HG02943 (cell line): ENCODE data around the gene ENPP7.

Experiments used
- ATAC-seq: cut with Tn5 transposase; IDR thresholded peaks from one replicate; pipeline ENCODE4 v1.9.1; 2021; ENCODE audit warnings: mild to moderate bottlenecking, low read depth, moderate library complexity; ENCODE audit not compliant: unreplicated experiment

Gene ENPP7

DNA sequence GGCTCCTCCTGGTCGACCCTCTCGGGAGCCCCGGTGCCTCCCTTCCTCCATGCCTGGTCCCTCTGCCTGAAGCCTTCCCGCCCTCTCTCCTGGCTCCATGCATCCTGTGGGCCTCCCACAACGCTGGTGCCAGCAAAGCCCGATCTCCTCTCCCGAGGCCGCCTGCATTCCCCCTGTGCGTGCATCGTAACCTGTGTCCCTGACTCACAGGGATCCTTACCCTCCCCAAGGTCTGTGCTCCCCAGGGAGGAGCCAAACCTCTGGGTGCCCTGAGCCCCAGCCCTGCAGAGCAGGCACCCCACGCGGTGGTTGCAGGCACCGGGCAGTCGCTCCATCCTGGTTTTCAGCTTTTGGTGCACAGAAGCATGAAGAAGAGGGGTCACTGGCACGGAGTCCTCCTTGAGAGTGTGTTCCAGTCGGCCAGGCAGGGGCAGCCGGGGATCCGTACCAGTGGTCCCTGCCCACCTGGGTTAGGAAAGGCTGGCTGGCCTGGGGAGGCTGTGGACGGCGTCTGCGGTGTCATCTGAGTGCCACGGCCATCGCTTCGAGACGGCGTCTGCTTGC is 1.8 kb upstream of the ENPP7 start:
- ATAC-seq: no peak

DNA sequence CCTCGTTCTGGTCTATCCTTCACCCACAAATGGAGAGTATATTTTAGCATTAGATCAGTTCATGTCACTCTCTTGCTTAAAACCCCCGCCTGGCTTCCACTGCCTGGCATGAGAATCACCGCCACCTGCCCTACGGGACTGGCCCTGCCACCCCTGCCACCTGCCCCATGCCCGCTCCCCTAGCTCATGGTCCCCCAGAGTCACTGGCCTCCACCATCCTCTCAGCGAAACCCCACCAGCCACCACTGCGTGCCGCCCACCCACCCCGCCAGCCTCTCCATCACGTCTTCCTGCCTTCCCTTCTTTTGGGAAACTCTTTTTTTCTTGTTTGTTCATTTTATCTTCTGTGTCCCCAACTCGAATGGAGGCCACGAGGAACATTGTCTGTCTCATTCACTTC is 982 bp upstream of the ENPP7 start:
- ATAC-seq: no peak

DNA sequence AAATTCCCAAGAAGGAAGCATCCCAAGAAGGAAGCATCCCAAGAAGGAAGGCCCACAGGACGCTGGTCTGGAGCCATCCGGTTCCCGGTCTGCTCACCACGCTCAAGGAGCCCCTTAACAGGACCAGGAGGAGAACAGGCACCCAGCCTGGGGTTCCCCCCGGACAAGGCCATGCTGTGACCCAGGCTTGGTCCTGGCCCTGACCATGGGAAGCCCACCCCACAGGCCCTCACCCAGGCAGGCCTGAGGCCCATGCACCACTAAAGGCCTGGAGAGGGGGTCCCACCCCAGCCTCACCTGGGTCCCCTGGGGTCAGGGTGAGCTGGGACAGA is 340 bp upstream of the ENPP7 start:
- no peak for ATAC-seq

DNA sequence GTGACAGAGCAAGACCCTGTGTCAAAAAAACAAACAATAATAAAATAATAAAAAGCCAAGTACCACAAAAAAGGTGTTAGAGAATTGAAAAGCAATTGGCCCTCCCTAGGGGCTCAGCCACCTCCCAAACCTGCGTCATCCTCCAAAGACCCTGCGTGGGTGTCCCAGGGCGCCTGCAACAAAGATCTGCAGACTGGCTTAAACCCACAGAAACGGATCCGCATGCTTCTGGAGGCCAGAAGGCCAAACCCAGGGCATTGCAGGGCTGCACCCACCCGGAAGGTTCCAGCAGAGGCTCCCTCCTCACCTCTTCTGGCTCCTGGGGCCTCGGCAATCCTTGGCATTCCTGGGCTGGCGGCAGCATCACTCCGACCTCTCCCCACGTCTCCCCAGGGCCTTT is 1.5 kb downstream of the ENPP7 start:
- ATAC-seq: no peak

DNA sequence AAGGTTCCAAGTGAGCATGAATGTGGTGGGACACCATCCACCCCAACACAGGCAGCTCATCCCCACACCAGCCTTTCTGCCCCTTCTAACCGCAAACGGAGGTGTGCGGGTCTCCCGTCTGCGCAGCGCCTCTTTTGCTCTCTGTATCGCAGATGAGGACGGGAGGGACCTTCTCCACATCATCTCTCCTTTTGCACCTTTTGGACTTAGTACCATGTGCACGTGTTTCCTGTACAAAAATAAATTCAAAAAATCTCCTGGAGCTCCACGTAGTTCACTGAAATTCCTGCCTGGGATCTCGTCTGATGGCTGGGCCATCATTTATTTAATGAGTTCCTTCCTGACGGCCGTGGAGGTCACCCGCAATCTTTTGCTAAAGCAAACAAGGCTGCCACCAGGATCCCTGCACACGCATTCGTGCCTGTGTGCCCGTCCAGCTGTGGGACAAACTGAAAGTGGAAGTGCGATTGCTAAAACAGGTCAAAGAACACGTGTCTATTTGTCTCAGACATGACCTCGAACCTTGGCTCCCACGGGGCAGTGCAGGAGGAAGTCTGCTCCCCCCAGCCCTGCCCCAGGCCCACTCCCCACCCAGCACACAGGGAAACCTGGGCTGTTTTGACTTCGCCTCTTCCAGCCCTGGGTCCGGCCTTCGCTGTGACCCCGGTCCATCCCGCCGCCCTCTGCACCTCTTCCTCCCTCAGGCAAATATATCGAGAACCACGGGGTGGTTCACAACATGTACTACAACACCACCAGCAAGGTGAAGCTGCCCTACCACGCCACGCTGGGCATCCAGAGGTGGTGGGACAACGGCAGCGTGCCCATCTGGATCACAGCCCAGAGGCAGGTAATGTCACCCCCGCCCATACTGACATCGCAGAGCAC is 2.3 kb downstream of the ENPP7 start:
- ATAC-seq: no peak

DNA sequence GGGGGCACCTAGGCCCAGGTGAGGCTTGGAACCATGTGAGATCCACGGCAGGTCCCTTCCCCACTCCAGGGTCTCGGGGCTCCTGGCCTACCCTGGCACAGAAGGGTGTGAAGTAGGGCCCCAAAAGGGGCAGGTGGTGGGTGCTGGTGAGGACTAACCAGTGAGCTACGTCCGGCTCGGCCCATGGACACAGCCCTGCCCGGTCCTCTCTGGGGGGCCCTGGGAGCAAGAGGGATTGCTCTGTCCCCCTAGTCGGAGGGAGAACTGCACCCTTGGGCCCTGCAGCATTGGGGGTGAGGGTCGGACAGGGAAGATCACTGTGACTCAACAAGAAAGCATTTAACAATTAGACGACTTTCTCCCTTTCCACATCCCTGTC is 2.9 kb downstream of the ENPP7 start:
- no peak for ATAC-seq

DNA sequence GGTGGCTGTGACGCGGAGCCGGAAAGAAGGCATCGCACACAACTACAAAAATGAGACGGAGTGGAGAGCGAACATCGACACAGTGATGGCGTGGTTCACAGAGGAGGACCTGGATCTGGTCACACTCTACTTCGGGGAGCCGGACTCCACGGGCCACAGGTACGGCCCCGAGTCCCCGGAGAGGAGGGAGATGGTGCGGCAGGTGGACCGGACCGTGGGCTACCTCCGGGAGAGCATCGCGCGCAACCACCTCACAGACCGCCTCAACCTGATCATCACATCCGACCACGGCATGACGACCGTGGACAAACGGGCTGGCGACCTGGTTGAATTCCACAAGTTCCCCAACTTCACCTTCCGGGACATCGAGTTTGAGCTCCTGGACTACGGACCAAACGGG is 4.4 kb downstream of the ENPP7 start:
- ATAC-seq: no peak

DNA sequence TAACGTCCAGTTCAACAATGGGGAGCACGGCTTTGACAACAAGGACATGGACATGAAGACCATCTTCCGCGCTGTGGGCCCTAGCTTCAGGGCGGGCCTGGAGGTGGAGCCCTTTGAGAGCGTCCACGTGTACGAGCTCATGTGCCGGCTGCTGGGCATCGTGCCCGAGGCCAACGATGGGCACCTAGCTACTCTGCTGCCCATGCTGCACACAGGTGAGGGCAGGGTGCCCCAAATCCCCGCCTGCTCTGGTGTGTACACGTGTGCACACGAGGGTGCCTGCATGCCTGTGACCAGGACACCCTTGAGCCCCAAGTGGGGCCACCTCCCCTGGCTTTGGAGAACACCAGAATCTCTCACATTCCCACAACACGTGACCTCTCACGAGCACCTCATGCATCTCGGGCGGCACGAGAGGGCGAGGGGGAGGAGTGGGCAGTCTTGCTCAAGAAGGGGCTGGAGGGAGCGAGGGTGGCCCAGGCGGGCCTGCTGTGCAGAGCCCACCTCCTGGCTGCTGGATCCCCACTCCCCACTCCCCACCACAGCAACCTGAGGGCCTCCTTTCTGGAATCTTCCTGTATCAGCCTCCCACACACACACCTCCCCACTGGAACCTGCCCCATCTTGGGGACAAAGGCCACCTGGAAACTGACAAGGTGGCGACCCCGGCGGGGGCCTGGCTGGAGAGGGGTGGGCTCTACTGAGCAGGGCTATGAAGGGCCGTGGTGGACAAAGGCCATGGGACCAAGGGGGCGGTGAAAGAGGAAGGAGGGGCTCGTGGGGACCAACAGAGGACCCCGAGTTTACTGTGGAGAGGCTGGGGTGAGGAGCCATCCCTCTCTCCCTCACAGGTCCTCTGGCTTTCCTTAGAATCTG is 6.5 kb downstream of the ENPP7 start:
- ATAC-seq: no peak

DNA sequence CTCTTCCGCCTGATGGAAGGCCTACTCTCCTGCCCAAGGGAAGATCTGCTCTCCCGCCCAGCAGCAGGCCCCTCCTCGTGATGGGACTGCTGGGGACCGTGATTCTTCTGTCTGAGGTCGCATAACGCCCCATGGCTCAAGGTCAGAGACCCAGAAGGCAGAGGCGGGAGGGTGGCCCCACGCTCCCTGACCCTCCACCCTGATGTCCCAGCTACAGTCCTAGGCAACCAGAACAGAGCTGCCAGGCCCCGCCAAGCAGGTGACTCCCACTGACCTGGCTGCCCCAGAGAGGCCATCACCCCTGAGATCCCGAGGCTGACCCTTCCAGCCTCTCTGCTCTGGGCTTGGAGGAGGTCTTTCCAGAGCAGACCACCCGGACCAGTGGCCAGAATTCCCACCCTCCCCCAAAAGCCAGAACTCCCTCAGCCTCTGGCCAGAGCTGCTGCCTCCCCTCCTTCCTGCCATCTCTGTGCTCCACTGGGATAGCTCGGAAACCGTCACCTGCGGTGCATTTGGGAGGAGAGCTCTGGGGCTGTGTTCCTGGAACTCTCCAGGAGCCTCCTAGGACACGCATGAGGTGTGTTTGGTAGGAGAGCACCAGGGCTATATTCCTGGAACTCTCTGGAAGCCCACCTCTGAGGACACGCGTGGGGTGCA is 7.3 kb downstream of the ENPP7 start:
- ATAC-seq: no peak

DNA sequence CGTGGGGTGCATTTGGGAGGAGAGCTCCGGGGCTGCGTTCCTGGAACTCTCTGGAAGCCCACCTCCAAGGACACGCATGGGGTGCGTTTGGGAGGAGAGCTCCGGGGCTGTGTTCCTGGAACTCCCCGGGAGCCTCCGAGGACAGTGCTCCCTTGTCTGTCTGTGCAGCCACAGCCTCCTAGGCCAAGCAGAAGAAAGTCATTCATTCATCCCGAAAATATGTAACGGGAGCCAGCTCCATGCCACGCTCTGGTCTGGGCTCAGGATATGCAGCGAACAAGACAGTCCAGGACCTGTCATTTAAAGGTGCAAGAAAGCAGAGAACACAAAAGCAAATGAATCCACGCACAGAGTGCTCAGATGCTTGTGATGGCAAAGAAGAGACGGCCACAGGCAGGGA is 7.9 kb downstream of the ENPP7 start:
- no peak for ATAC-seq

DNA sequence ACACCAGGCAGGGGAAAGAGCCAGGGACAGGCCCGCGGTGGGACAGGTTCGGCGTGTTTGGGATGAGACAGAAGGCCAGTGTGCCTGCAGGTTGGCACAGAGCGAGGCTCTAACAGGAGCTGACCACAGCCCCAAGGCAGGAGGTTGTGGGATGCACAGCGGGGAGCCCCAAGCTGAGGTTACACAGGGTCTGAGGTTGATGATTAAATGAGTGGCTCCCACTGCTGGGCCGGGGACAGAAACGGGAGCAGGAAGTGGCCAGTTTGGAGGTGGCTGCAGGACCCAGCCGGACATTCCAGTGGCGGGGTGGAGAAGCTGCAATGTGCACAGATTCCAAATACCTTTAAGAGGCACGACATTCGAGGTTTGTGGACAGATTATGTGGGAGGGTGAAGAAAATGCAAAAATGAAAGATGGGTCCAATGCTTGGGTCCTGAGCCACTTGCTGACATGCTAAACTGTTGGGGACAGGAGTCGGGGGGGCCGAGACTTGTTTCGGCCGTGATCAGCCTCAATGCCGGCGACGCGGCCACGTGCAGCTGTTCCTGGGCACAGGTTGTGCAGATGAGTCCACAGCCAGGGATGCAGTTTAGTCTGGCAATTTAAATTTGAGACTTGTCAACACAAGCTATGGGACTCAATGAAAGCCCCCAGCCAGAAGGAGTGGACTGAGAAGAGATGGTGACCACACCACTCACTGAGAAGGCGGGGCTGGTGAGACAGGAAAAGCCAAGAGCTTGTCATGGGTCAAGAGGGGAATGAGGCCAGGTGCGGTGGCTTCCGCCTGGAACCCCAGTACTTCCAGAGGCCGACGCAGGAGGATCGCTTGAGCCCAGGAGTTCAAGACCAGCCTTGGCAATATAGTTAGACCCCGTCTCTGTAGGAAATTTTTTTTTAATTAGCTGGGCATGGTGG is 8.7 kb downstream of the ENPP7 start:
- ATAC-seq: no peak

DNA sequence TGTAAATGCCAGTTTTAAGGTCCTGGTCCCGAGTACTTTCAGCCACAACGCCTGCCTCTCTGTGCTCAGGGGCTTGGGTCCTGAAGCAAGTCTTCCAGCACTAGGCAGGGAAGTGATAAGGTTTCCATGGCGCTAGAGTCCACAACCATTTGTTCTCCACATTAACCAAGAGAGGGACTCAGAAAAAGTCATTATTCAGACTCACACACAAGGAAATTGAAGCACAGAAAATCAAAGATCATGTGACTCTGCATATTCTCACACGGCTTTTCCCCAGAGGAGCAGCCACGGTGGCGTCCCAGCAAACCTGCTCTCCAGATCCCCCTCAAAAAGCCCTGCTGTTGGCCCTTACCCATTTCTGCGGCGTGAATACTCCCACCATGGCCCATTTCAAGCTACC is 9.7 kb downstream of the ENPP7 start:
- ATAC-seq: no peak

DNA sequence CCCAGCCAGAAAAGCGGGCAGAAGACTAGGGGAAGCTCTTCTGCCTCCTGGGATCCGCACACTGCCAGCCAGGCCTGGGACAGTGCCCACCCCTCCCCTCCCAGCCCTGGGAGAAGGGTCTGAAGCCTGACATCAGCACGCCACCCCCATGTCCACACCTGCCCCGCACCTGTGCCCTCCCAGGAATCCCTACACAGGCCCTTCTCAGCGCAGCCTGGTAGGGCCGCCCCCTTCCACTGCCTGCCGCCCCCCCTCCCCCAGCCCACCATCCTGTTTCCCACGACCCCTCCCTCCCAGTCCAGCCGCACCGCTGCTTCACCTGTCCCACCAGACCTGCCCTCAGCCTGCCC is 10.6 kb downstream of the ENPP7 start:
- no peak for ATAC-seq

DNA sequence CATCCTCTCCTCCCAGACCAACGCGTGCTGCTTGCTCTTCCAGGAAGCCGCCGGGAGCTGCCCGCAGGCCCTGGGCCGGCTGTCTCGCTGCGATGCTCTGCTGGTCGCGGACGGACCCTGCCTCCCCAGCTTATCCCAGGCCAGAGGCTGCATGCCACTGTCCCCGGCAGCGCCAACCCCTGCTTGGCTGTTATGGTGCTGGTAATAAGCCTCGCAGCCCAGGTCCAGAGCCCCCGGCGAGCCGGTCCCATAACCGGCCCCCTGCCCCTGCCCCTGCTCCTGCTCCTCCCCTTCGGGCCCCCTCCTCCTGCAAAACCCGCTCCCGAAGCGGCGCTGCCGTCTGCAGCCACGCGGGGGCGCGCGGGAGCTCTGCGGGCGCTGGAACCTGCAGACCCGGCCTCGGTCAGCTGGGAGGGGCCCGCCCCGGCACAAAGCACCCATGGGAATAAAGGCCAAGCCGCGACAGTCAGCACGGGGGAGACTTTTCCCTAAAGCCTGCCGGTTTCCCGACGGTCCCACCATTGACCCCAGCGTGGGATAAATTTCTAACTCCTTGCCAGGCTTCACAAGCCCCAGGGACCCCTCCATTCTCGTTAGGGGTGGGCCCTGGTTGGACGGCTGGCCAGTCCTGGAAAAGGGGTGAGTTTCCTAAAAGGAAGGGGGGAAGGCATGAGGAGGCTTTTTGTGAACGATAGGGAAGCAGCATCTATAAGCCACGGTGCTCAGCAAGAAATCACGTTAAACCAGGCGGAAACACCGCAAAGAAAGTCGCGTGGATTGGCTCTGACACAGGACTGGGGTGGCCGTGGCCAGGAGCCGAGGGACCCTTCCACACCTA is 11.2 kb downstream of the ENPP7 start:
- ATAC-seq: no peak

DNA sequence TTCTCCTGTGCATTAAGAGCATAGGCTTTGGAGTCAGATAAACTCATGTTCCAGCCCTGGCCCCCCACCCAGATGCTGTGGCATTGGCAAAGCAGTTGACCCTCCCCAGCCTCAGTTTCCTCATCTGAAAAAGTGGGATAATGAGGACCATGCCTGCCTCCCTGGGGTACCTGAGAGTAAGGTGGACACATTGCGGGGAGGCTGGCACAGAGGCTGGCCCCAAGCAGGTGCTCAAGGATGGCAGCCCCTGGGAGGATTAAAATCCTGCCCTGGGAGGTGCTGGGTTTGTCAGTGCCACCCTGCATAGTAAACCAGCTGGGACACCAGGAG is 11.8 kb downstream of the ENPP7 start:
- no peak for ATAC-seq

DNA sequence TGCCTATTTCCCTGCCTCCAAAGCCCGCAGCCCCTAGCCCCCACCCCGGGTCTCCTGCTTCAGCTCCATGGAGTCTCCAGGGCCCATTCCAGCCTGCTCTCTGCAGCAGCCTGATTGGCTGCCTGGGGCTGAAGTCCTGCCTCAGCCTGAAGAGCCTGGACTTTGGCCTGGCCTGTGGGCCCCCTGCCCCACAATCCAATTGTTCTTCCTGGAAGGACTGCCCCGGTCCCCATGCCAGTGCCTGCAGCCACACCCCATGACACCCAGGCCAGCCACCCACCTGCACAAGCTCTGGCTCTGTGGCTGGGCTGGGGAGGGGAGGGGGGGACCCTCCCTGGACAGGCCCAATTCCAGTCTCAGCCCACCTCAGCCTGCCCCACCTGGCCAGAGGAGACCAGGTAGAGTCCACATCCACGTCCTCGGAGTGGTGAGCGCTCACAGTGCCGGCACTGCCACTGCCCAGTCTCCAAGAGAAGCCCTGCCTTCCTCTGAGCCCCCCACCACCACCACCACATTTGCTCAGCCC is 12.3 kb downstream of the ENPP7 start:
- ATAC-seq: no peak

DNA sequence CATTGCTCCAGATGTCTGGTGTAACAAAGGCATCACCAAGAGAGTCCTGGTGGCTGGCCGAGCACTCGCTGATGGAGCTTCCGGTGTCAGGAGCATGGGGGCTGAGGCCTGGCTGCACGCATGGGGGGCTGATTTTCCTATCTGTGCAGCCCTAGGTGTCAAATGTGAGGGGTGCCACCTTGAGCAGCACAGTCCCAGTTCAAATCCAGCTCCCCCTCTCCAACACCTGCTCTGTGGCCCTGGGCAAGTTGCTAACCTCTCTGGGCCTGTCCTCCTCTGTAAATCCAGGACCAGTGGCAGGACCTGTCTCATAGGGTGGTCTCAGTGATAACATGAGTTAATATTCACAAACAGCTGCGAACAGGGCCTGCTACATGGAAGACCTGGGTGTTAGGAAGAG is 12.9 kb downstream of the ENPP7 start:
- ATAC-seq: no peak

DNA sequence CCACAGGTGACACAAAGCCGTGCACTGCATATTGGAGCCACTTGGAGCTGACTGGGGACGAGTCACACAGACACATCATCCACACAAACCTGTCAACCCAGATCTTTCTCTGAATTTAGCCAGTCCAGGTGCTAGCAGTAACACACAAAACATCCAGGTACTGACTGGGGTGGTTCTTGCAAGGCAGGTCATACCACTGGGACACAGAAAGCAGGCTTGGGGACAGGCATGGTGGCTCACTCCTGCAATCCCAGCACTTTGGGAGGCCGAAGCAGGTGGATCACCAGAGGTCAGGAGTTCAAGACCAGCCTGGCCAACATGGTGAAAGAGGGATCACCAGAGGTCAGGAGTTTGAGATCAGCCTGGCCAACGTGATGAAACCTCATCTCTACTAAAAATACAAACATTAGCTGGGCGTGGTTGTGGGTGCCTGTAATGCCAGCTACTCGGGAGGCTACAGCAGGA is 14.9 kb downstream of the ENPP7 start:
- ATAC-seq: no peak

DNA sequence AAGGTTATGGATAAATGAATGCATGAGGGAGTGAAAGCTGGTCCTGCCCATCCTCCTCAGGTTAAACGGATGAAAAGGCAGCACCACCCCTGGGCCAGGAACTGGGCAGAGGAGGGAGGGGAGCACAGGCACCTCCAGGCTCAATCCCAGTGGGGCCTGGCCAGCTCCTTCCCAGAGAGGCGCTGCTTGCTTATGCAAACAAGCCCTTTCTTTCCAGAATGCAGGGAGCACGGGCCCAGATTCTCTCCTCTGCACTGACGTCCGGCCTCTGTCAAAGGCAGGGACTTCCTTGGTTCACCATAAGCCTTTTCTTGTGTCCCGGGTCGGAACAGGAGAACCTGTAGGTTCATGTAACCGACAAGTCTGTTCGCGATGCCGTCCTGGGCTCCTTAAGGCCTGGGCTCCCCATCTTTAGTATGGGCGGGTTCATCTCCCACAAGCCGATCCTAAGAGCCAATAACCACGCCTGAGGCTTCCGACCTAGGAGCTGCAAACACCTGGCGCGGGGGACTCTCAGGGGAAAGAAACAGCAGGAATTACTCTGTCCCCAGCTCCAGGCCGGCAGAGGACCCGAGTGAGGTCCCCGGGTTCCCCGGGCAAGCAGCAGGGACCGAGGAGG is 16.3 kb downstream of the ENPP7 start:
- ATAC-seq: no peak
